ENCODE data around the gene DNAH8. TPM values are rescaled to one million over a fixed set of nuclear protein-coding genes. Genes with fewer than 3 reads are reported as not detected.

DNAH8 gene
- total and polyA plus RNA-seq, 7 donors, result under 0.01 to 0.22 TPM; not detected in 5

DNA sequence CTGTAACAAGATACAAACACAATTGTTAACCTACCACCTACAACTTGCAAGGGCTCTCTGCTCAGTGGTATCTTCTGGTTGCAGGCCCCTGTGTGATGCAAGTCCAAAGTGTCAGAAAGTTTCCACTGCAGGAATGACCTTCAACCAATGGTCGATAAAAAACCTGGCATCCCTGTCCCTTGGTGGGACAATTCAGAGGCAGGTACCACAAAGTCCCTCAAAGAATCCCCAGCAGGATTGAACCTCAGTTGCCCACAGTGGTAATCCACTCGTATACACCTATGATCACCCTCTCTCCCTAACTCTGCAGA lies 28.1 kb upstream of the DNAH8 start:
- H3K9me3 ChIP-seq, result no peaks in the 10 kb centered on the region
- 90 to 92% methylated on average over 2 of the region's 2 CpGs for WGBS, 2 donors
- intact Hi-C loops (cut with DNase I), result no loop called here
- H3K27ac ChIP-seq, result no peak overlapping the region
- peaks cover 0 to 19% (median 0%) of the 10 kb centered on the region in 4 donors for H3K4me1 ChIP-seq
- peaks cover 0 to 25% (median 3%) of the 10 kb centered on the region in 4 donors for H3K36me3 ChIP-seq
- TF ChIP-seq, protein P1, sequence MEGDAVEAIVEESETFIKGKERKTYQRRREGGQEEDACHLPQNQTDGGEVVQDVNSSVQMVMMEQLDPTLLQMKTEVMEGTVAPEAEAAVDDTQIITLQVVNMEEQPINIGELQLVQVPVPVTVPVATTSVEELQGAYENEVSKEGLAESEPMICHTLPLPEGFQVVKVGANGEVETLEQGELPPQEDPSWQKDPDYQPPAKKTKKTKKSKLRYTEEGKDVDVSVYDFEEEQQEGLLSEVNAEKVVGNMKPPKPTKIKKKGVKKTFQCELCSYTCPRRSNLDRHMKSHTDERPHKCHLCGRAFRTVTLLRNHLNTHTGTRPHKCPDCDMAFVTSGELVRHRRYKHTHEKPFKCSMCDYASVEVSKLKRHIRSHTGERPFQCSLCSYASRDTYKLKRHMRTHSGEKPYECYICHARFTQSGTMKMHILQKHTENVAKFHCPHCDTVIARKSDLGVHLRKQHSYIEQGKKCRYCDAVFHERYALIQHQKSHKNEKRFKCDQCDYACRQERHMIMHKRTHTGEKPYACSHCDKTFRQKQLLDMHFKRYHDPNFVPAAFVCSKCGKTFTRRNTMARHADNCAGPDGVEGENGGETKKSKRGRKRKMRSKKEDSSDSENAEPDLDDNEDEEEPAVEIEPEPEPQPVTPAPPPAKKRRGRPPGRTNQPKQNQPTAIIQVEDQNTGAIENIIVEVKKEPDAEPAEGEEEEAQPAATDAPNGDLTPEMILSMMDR (IDR thresholded peaks at IDR 0.05), result no peak
- TF ChIP-seq POLR2A (IDR thresholded peaks at IDR 0.05), result no peak
- no peaks in the 10 kb centered on the region for H3K27me3 ChIP-seq
- DNase-seq, result no peak
- no peak overlapping the region for H3K4me3 ChIP-seq

DNA sequence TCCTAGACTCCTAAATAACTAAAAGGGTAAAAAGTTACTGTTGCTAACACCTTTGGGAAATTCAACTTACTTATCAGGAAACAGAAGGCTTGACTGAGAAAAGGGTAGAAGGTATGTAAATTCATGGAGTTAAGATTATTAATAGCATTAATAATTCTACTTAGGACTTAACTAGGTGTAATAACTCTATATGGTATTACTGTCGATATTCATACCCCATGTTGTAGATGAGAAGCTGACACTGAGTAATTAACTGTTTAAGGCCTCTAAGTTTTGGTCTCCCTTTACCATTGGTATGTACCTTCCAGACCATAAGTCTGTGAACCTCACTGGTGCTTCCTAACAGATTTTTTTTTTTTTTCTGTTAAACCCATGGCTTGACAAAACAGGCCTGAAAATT lies 27.6 kb upstream of the DNAH8 start:
- no peak for DNase-seq
- intact Hi-C loops (cut with DNase I), result no loop called here
- peaks cover 0 to 19% (median 0%) of the 10 kb centered on the region in 4 donors for H3K36me3 ChIP-seq
- H3K4me3 ChIP-seq, result no peak overlapping the region
- TF ChIP-seq POLR2A (IDR thresholded peaks at IDR 0.05) (no peak), POLR2AphosphoS5 (IDR thresholded peaks at IDR 0.05) (no peak), EP300 (IDR thresholded peaks at IDR 0.05) (no peak)
- TF ChIP-seq, protein P1 (IDR thresholded peaks at IDR 0.05), result no peak
- no peak overlapping the region for H3K27ac ChIP-seq
- H3K4me1 ChIP-seq, result peaks cover 0 to 19% (median 0%) of the 10 kb centered on the region in 4 donors
- no peaks in the 10 kb centered on the region for H3K27me3 ChIP-seq
- WGBS, 2 donors, result 98 to 100% methylated on average over 1 of the region's 1 CpG
- no peaks in the 10 kb centered on the region for H3K9me3 ChIP-seq

DNA sequence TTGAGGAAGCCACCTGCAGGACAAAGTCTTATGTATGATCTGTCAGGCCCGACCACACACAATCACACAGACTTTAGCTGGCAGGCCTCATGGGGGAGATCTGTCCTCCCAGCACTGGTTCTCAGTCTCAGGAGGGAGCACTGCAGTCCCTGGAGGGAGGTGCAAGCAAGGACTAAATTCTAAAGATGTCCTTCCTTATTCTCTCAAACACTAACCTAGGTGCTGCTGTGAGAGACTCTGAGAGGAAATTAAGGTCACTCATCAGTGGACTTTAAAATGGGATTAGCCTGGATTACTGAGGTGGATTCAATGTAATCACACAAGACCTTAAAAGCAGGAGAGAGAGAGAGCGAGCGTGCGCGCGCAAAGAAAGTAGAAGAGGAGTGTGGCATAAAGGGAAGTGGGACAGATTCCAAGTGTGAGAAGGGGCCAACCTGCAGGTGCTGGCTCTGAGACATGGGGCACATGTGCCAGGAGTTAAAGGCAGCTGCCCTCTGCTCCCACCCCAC lies 26.5 kb upstream of the DNAH8 start:
- no peaks in the 10 kb centered on the region for H3K27me3 ChIP-seq
- intact Hi-C loops (cut with DNase I), result no loop called here
- WGBS, 2 donors, result 16 to 40% methylated on average over 6 of the region's 6 CpGs
- no peaks in the 10 kb centered on the region for H3K9me3 ChIP-seq
- no peak overlapping the region for H3K4me3 ChIP-seq
- H3K36me3 ChIP-seq, result peaks cover 0 to 8% (median 0%) of the 10 kb centered on the region in 4 donors
- TF ChIP-seq POLR2A (IDR thresholded peaks at IDR 0.05), result no peak
- TF ChIP-seq EP300 (IDR thresholded peaks at IDR 0.05), result no peak
- TF ChIP-seq POLR2AphosphoS5 (IDR thresholded peaks at IDR 0.05), result no peak
- TF ChIP-seq, protein P1 (IDR thresholded peaks at IDR 0.05), result no peak
- H3K27ac ChIP-seq, result no peak overlapping the region
- DNase-seq, result no peak
- H3K4me1 ChIP-seq, result peaks cover 0 to 19% (median 0%) of the 10 kb centered on the region in 4 donors

DNA sequence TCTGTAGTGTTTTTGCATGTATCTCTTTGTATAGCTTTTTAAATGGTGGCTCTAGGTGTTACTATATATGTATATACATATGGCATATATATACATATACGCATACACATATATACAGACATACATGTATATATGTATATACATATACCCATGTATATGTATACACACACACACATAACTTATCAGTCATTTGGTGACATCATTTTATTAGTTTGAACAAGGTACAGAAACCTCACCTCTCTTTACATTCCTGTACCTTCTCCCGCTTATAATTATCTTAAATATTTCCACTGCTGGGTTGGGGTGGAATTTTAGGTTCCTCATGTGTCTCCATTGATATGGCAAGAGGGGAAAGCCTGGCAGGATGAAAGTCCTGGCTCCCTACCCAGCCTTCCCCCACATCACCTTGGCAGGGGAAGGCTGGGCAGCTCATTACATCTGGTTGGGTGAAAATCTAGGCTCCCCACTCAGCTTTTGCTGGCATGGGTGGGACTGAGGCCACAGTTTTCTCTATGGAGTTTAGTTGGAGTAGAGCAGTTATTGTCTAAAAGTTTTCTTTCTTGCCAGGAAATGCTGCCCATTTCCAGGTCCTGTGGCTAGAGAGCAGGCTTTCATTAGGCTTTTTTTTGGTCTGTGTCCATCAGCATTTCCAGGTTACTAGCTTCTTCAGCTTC lies 19.7 kb upstream of the DNAH8 start:
- Histone ChIP-seq H3K27ac (no peak overlapping the region), H3K9me3 (no peaks in the 10 kb centered on the region), H3K4me1 (no peaks in the 10 kb centered on the region), H3K36me3 (no peaks in the 10 kb centered on the region), H3K27me3 (no peaks in the 10 kb centered on the region), H3K4me3 (no peak overlapping the region)
- intact Hi-C loops (cut with DNase I), result no loop called here
- 71 to 87% methylated on average over 2 of the region's 2 CpGs for WGBS, 2 donors
- DNase-seq, result no peak
- TF ChIP-seq, protein P1 (IDR thresholded peaks at IDR 0.05), result no peak
- TF ChIP-seq POLR2AphosphoS5 (IDR thresholded peaks at IDR 0.05) (no peak), POLR2A (IDR thresholded peaks at IDR 0.05) (no peak), EP300 (IDR thresholded peaks at IDR 0.05) (no peak)

DNA sequence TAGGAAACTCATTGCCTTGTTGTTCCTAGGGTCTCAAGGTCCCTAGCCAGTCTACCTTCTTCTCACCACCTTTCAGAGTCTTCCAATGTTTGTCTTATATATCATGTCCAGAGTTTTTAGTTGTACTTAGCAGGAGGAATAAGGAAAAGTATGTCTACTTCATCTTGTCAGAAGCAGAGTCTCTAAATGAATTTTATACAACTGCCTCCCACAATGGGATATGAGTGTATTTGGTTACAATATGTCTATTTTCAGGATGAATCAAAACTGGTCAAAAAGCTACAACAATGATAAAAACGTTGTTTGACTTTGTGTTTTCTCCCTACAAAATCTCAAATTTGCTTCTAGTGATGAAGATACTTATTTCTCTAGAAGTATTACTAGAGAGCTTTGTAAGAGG lies 19.2 kb upstream of the DNAH8 start:
- Histone ChIP-seq H3K4me1 (no peaks in the 10 kb centered on the region), H3K36me3 (no peaks in the 10 kb centered on the region)
- WGBS, 2 donors, result 75 to 76% methylated on average over 1 of the region's 1 CpG

More for the DNA sequence above, 19.2 kb upstream of the DNAH8 start:
- intact Hi-C loops (cut with DNase I), result no loop called here
- no peak for DNase-seq
- no peak overlapping the region for H3K27ac ChIP-seq
- H3K9me3 ChIP-seq, result peaks cover 0 to 1% (median 0%) of the 10 kb centered on the region in 4 donors
- TF ChIP-seq, protein P1 (IDR thresholded peaks at IDR 0.05), result no peak
- TF ChIP-seq POLR2A (IDR thresholded peaks at IDR 0.05), result no peak
- TF ChIP-seq EP300 (IDR thresholded peaks at IDR 0.05), result no peak
- no peak for TF ChIP-seq POLR2AphosphoS5 (IDR thresholded peaks at IDR 0.05)
- no peaks in the 10 kb centered on the region for H3K27me3 ChIP-seq
- H3K4me3 ChIP-seq, result no peak overlapping the region

All from sigmoid colon (tissue), 7 donors.